Sigmoid colon (tissue), 7 donors: ENCODE data around the gene CLIC2. TPM values are rescaled to one million over a fixed set of nuclear protein-coding genes. Genes with fewer than 3 reads are reported as not detected.

ENCODE experiments used
- DNase-seq: peaks from one replicate; pipeline ENCODE4 v3.0.0-alpha.2; 2019
- H3K27ac ChIP-seq, 4 donors: fragments of 200-600 bp; sonication (generic); one replicate each; pipeline ENCODE4 v1.5.1; 2016 to 2019; ENCODE audit warnings: mild to moderate bottlenecking in 1 of 4
- H3K27me3 ChIP-seq, 3 donors: fragments of 200-600 bp; sonication (generic); one replicate each; pipeline ENCODE4 v1.5.1; 2019; ENCODE audit warnings: mild to moderate bottlenecking in 1 of 3
- H3K36me3 ChIP-seq, 4 donors: fragments of 200-600 bp; sonication (generic); one replicate each; pipeline ENCODE4 v1.5.1; 2016 to 2019
- H3K4me1 ChIP-seq, 4 donors: fragments of 200-600 bp; sonication (generic); one replicate each; pipeline ENCODE4 v1.5.1; 2017 to 2019
- H3K4me3 ChIP-seq, 4 donors: fragments of 200-600 bp; sonication (generic); one replicate each; pipeline ENCODE4 v1.5.1; 2017 to 2019; ENCODE audit warnings: mild to moderate bottlenecking in 2 of 4, moderate library complexity in 1 of 4
- H3K9me3 ChIP-seq, 4 donors: fragments of 200-600 bp in 3 of 4; sonication (generic) in 3 of 4; one replicate each; pipeline versions ENCODE4 v1.5.1 to v1.6.1; 2013 to 2019
- EP300 ChIP-seq, 4 donors: sonication (generic); formaldehyde crosslinking; IDR thresholded peaks; one replicate each; pipeline ENCODE4 v1.6.1; 2017; ENCODE audit warnings: antibody characterized with exemption in 4 of 4
- POLR2A ChIP-seq, 2 donors: fragments of 450-650 bp; IDR thresholded peaks; one replicate each; pipeline ENCODE4 v1.6.1; 2016; ENCODE audit warnings: antibody characterized with exemption in 2 of 2, mild to moderate bottlenecking in 2 of 2, moderate library complexity in 2 of 2
- POLR2AphosphoS5 ChIP-seq, 4 donors: sonication (generic); formaldehyde crosslinking; IDR thresholded peaks; one replicate each; pipeline ENCODE4 v1.6.1; 2017; ENCODE audit warnings: antibody characterized with exemption in 4 of 4
- WGBS, 2 donors: extraction: QIAGEN DNeasy Blood & Tissue Kit; methylation state at CpG; one replicate each; pipeline ENCODE4 v1.1.7; 2013; 5-methylcytosine and 5-hydroxymethylcytosine counted together
- intact Hi-C: fragments of 100-400 bp; cut with DNase I; formaldehyde crosslinking; loops from one replicate; pipeline ENCODE4 v1.15.1; 2023
- polyA plus RNA-seq, 3 donors: library from polyadenylated mRNA; stranded (reverse); fragments of 200-250 nt; gene quantifications; one replicate each; pipeline ENCODE4 v1.2.3, GENCODE V29; 2013
- total RNA-seq, 4 donors: library from RNA; depleted of rRNA; stranded (reverse); fragments of >200 nt; gene quantifications; one replicate each; pipeline ENCODE4 v1.1.0, GENCODE V29; 2016
- TF ChIP-seq, protein P1 (sequence below), 4 experiments: fragments of 450-650 bp in 3 of 4; fragments of 200-600 bp in 1 of 4; IDR thresholded peaks; one replicate each; pipeline ENCODE4 v1.5.1; 2016 to 2019; ENCODE audit warnings: antibody characterized with exemption in 4 of 4, mild to moderate bottlenecking in 3 of 4, moderate library complexity in 2 of 4
- donor health status: healthy with polysubstance abuse.
- donor health status: Bipolar disorder and iron deficiency.
- donor health status: healthy.

Gene CLIC2
- total and polyA plus RNA-seq, 7 donors: 5.1 to 28.2 (median 16.8) TPM

DNA sequence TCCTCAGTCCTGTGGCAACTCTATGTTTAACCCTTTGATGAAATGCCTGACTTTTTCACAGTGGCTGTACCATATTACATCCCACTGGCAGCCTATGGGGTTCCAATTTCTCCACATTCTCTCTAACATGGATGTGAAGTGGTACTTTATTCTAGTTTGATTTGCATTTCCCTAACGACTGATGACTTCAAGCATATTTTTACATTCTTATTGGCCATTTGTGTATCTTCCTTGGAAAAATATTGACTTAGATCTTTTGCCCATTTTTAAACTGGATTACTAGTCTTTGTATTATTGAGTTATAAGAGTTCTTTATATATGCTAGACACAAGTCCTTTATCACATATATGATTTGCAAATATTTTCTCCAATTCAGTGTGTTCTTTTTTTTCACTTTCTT is 68.0 kb downstream of the CLIC2 start:
- Histone ChIP-seq H3K27me3 (no peaks in the 10 kb centered on the region), H3K4me1 (peaks cover 0 to 6% (median 0%) of the 10 kb centered on the region in 4 donors), H3K4me3 (no peak overlapping the region), H3K9me3 (no peaks in the 10 kb centered on the region), H3K36me3 (no peaks in the 10 kb centered on the region), H3K27ac (no peak overlapping the region)
- no peak for DNase-seq
- no peak for TF ChIP-seq EP300 (IDR thresholded peaks at IDR 0.05)
- TF ChIP-seq POLR2AphosphoS5 (IDR thresholded peaks at IDR 0.05): no peak
- no peak for TF ChIP-seq POLR2A (IDR thresholded peaks at IDR 0.05)
- TF ChIP-seq, protein P1, sequence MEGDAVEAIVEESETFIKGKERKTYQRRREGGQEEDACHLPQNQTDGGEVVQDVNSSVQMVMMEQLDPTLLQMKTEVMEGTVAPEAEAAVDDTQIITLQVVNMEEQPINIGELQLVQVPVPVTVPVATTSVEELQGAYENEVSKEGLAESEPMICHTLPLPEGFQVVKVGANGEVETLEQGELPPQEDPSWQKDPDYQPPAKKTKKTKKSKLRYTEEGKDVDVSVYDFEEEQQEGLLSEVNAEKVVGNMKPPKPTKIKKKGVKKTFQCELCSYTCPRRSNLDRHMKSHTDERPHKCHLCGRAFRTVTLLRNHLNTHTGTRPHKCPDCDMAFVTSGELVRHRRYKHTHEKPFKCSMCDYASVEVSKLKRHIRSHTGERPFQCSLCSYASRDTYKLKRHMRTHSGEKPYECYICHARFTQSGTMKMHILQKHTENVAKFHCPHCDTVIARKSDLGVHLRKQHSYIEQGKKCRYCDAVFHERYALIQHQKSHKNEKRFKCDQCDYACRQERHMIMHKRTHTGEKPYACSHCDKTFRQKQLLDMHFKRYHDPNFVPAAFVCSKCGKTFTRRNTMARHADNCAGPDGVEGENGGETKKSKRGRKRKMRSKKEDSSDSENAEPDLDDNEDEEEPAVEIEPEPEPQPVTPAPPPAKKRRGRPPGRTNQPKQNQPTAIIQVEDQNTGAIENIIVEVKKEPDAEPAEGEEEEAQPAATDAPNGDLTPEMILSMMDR (IDR thresholded peaks at IDR 0.05): no peak
- intact Hi-C loops: no loop called here
- WGBS, 2 donors: 79 to 89% methylated on average over 1 of the region's 1 CpG

- TF ChIP-seq, protein P1 (IDR thresholded peaks at IDR 0.05): no peak
- TF ChIP-seq EP300 (IDR thresholded peaks at IDR 0.05) (no peak), POLR2A (IDR thresholded peaks at IDR 0.05) (no peak), POLR2AphosphoS5 (IDR thresholded peaks at IDR 0.05) (no peak)
- 2 to 3% methylated on average over 58 of the region's 58 CpGs for WGBS, 2 donors
- H3K4me1 ChIP-seq: peaks cover 0 to 6% (median 0%) of the 10 kb centered on the region in 4 donors
- H3K27ac ChIP-seq: no peak within 1 kb of the TSS
- DNase-seq: peak; percentile 68
- no peaks in the 10 kb centered on the region for H3K36me3 ChIP-seq
- peak within 1 kb of the TSS in 3 of 4 donors; percentile 21 to 38 (median 34) for H3K4me3 ChIP-seq
- H3K27me3 ChIP-seq: no peaks in the 10 kb centered on the region
- no peaks in the 10 kb centered on the region for H3K9me3 ChIP-seq
- intact Hi-C loops: no loop called here
Observed at GRCh38 chrX:155263854-155264628, 70.4 kb downstream of the CLIC2 start, which contains the start of gene RAB39B. Gene RAB39B, minus strand, starts transcription at chrX:155264491. Its CDS starts 203 bp downstream, at chrX:155264288.

- WGBS, 2 donors: 22 to 31% methylated on average over 5 of the region's 5 CpGs
- no peak overlapping the region for H3K4me3 ChIP-seq
- intact Hi-C loops: no loop called here
Observed at GRCh38 chrX:155262970-155263754, 71.3 kb downstream of the CLIC2 start.

GRCh38 chrX:155259752-155260151 is 74.7 kb downstream of the CLIC2 start:
- H3K27ac ChIP-seq: no peak overlapping the region
- 69 to 82% methylated on average over 3 of the region's 3 CpGs for WGBS, 2 donors
- TF ChIP-seq, protein P1 (IDR thresholded peaks at IDR 0.05): no peak
- no peak for TF ChIP-seq EP300 (IDR thresholded peaks at IDR 0.05)
- TF ChIP-seq POLR2A (IDR thresholded peaks at IDR 0.05): no peak
- no peak for TF ChIP-seq POLR2AphosphoS5 (IDR thresholded peaks at IDR 0.05)

More at GRCh38 chrX:155262970-155263754, 71.3 kb downstream of the CLIC2 start:
- Histone ChIP-seq H3K4me1 (peaks cover 0 to 6% (median 0%) of the 10 kb centered on the region in 4 donors), H3K27me3 (no peaks in the 10 kb centered on the region), H3K27ac (no peak overlapping the region), H3K9me3 (no peaks in the 10 kb centered on the region), H3K36me3 (no peaks in the 10 kb centered on the region)
- TF ChIP-seq POLR2A (IDR thresholded peaks at IDR 0.05) (no peak), POLR2AphosphoS5 (IDR thresholded peaks at IDR 0.05) (no peak), EP300 (IDR thresholded peaks at IDR 0.05) (no peak)
- TF ChIP-seq, protein P1 (IDR thresholded peaks at IDR 0.05): no peak
- no peak for DNase-seq

More at GRCh38 chrX:155259752-155260151, 74.7 kb downstream of the CLIC2 start:
- DNase-seq: no peak
- H3K9me3 ChIP-seq: no peaks in the 10 kb centered on the region
- H3K4me1 ChIP-seq: peaks cover 0 to 6% (median 0%) of the 10 kb centered on the region in 4 donors
- no peak overlapping the region for H3K4me3 ChIP-seq
- no peaks in the 10 kb centered on the region for H3K27me3 ChIP-seq
- H3K36me3 ChIP-seq: no peaks in the 10 kb centered on the region
- intact Hi-C loops: no loop called here
